Frontal cortex (tissue), 4 donors: Measurements from ENCODE around the gene COL9A1. TPM values are rescaled to one million over a fixed set of nuclear protein-coding genes. Genes with fewer than 3 reads are reported as not detected.
"Not testable (repeated sequence)": the region's sequence is repeated elsewhere in the genome, so short reads cannot be mapped to it uniquely, and the experiment has no call there.

Source experiments
- DNase-seq, 2 donors: peaks; one replicate each; pipeline ENCODE4 v3.0.0; 2012; ENCODE audit warnings: low spot score in 2 of 2
- FAIRE-seq: peaks from 2 replicates; lab custom pipeline; 2012; peaks lifted over from hg19 to GRCh38; lab: Jason Lieb, UNC
- total RNA-seq: library from RNA; depleted of rRNA; stranded (reverse); fragments of >200 nt; gene quantifications from one replicate; pipeline ENCODE4 v1.2.3, GENCODE V29; 2014
- donor health status: control.
- donor health status: control.
- donor health status: control.

Gene COL9A1
- total RNA-seq: 3.3 TPM

GRCh38 chr6:70303034-70303525 is at the start of gene COL9A1:
Gene COL9A1, minus strand, starts transcription at chr6:70303084. Its CDS starts 160 bp downstream, at chr6:70302924.
- FAIRE-seq (no peak), DNase-seq (no peak)

GRCh38 chr6:70351461-70351860 is 48.6 kb upstream of the COL9A1 start:
- DNase-seq (no peak), FAIRE-seq (no peak)

GRCh38 chr6:70345619-70346018 is 42.7 kb upstream of the COL9A1 start:
- FAIRE-seq (no peak), DNase-seq (no peak)

DNA sequence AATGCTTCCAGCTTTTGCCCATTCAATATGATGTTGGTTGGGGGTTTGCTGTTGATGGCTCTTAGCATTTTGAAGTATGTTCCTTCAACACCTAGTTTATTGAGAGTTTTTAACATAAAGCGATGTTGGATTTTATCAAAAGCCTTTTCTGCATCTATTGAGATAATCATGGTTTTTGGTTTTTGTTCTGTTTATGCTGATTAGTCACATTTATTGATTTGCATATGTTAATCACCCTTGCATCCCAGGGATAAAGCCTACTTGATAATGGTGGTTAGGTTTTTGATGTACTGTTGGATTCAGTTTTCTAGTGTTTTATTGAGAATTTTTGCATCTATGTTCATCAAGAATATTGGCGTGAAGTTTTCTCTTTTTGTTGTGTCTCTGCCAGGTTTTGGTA is 40.4 kb upstream of the COL9A1 start:
- no peak for DNase-seq
- FAIRE-seq: no peak

GRCh38 chr6:70339810-70340209 is 36.9 kb upstream of the COL9A1 start:
- not testable (repeated sequence) for FAIRE-seq, DNase-seq

GRCh38 chr6:70338775-70339174 is 35.9 kb upstream of the COL9A1 start:
- FAIRE-seq (no peak), DNase-seq (no peak)

GRCh38 chr6:70337743-70338105 is 34.8 kb upstream of the COL9A1 start:
- FAIRE-seq (no peak), DNase-seq (no peak)

DNA sequence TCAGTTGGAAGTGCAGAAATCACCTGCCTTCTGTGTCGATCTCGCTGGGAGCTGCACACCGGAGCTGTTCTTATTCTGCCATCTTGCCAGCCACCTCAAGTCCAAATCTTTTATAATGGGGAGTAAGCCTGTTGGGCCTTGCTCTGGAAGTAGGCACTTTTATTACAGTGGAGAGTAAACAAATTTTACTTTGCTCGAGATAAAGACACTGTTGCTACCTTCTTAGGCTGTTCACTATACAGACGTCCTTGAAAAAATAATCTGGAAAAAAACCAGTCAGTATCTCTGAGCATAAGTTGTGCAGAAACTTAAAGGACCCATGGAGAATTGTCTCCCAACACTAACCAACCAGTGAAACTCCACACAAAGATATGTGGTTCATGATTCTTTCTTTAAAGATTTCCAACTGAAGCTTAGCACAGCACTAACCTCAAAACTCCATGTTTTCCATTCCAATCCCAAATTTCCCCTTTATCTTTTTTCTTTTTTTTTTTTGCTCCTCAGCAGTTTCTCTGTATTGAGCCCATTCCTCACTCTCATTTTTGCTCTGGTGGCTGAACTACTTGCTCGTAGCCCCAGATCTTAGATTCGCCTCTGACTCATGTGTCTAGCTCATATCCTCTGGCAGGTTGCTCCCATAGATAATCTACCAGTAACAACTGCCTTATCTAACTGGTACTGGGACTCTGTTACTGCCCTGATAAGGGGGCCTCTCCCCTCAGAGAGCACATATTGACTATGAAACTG is 34.3 kb upstream of the COL9A1 start:
- FAIRE-seq: no peak
- no peak for DNase-seq

DNA sequence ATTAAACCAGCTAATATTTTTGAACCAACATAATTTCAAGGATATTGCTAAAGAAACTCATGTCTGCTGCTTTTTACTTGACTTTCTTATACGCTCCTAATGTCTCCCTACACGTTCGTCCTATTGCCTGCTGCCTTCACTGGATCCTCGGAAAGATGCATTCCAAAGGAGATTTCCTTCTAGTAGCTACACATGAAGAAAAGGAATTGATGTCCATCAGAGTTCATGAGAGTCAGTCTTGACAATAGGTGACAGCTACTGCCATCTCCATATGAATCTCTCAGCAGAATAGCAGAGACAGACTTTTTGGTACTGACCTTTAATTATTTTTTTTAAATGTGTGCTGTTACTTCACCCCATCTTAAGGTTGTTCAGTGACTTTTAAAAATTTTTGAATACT is 24.2 kb upstream of the COL9A1 start:
- DNase-seq (no peak), FAIRE-seq (no peak)

DNA sequence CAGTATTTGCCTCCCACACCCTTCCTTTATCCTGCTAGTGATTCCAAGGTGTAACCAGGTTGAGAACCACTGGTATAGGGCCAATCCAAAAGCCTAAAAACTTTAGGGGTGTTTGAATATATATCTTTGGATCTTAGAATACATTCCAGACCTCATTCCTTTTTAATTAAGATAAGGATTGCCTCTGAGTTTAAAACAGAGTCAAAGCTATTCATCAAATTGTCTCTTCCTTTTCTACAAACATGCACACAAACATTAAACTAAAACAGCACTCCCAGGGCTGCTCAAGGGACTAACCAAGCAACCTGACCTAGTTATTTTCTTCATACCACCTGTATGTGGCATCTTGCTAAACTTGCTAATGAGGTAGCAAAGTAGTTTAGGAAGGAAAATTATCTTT is 22.1 kb upstream of the COL9A1 start:
- FAIRE-seq (no peak), DNase-seq (no peak)

- DNase-seq, FAIRE-seq: not testable (repeated sequence)
These were observed 14.9 kb upstream of the COL9A1 start for GRCh38 chr6:70317799-70318198.

GRCh38 chr6:70315079-70315751 is 12.3 kb upstream of the COL9A1 start:
- DNase-seq: no peak
- no peak for FAIRE-seq

GRCh38 chr6:70314296-70314695 is 11.4 kb upstream of the COL9A1 start:
- DNase-seq (no peak), FAIRE-seq (no peak)

DNA sequence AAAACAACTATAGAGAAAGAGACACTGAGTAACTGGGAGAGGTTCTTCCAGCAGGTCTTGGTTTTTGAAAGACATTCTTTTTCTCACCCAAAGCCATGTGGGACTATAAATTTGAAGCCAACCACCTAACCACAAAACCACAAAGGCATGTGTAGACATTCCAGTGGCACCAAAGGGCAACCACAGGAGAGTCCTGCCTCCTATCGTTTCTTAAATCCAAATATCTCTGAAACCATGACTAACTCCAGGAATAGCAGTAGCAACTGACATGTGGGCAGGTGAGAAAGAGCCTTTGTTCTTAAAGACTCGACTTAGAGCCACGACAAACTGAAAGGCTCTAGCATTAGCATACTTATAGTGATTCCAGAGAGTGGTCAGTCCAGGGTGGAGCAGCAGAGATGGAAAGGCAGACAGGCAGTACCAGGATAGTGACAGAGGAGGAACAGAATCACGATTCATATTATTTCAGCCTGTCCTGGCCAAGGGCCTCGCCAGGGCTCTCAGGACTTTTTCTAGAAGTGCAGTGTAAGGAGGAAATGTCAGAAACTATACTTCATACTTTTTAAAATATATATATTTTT is 9.4 kb upstream of the COL9A1 start:
- FAIRE-seq: no peak
- no peak for DNase-seq

DNA sequence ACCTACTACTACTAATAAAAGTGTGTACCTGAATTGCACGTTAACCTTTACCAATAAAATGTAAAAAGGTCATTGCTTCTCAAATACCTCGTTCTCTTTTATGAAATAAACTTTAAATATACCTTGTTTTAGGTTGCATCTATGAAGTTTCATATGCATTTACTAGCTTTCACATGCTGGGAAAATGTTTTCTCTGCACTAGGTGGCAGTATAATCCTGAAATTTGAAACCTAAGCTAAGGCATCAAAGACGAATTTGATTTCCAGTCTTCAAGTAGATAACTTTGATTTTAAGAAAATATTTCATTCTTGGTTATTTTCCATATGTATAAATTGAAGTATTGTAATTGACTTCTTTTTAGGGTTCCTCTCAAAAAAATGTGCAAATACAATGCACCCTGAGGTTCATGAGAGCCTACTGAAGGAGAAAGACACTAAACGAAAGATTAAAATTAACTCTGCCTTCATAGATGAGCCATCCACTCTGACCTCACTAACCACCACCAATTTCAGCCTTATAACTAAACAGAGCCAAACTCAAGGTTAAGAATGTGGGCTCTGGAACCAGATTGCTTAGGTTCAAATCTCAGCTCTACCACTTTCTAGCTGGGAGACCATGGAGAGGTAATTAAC is 7.3 kb upstream of the COL9A1 start:
- DNase-seq: no peak
- peak; percentile 88 for FAIRE-seq

DNA sequence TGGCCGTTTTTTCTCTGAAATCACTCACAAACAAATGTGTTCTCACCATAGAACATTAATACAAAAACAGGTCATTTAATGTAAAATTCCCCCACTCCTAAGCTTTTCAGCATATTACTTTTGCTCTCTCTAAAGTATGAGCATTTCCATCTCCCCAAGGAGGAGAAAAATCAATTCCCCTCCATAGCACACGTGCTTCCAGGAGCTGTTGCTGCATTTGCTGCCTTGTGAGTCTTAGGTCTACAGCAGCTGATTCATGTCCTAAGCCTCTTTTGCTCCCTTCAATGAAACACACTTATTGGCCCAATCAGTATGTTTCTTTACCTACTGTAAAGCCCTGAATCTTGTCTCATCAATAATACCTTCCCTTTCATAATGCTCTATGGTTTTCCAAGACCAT is 6.4 kb upstream of the COL9A1 start:
- DNase-seq (no peak), FAIRE-seq (no peak)

DNA sequence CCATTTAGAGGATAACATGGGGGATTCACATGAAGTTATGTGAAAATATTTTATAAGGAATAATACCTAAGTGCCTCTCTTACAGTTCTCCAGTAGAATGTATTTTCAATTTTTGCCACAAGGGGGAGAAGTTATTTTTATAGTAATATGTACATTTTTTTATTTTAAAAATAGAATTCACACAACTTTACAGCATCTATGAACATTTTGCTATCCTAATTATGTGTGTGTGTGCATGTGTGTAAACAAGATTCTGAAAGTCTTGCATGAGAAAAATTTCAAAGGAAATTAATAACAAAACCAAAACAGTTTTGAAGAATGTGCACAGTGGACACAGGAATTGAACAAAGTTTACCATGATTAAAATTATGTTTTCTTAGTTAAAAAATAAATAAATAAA is 5.3 kb upstream of the COL9A1 start:
- not testable (repeated sequence) for DNase-seq
- FAIRE-seq: peak; percentile 81

DNA sequence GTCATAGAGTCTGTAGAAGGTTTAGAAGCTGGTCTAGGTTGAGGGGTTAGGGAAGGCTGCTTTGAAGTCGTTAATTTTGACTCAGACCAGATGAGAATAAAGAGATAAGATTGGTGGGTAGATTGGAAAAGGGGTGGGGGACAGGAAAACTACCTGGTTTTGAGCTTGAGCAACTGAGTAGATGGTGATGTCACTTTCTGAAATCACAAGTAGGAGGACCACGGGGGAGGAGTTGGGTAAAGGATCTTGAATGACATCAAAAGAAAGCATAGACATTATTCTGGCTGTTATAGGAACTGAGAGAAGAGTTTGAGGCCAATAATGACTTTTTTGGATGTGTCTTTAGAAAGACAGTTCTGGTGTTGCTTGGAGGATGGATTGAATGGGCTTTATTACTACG is 4.1 kb upstream of the COL9A1 start:
- no peak for DNase-seq
- FAIRE-seq: no peak

GRCh38 chr6:70304616-70305015 is 1.7 kb upstream of the COL9A1 start:
- DNase-seq: no peak
- FAIRE-seq: no peak

GRCh38 chr6:70299456-70299855 is 3.4 kb downstream of the COL9A1 start:
- DNase-seq (no peak), FAIRE-seq (no peak)

DNA sequence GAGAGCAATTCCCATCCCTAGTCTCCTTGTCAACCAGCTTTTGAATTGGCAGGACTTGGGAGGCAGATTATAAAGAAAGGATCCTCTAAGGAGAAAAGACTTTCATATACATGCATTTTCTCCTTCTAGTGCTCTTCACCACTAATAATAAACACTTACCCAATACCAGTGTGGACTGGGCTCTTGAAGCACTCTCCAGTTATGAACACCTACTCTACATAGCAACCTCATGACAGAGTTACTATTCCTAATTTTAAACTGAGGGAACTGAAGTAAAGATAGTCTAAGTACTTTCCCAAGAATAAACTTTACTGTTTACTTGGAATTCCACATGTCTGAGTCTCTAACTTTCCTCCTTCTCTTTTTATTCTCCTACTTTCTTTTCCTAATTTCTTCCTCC is 4.8 kb downstream of the COL9A1 start:
- FAIRE-seq (no peak), DNase-seq (no peak)
